Endothelial cell of umbilical vein (primary cell): ENCODE data around the gene C1QC. TPM values are rescaled to one million over a fixed set of nuclear protein-coding genes. Genes with fewer than 3 reads are reported as not detected.

Experiments used
- BruUV-seq: library from RNA; stranded (reverse); fragments of 400-500 nt; replicated peaks from 2 replicates; lab custom pipeline; 2021; lab: Mats Ljungman, UMichigan
- CTCF ChIA-PET: fragments of 300-600, 350-600 bp; sonication (Branson Sonifier 250); formaldehyde crosslinking; loops from one replicate; lab custom pipeline; 2021; ENCODE audit warnings: antibody characterized with exemption, inconsistent platforms; lab: Charles Lee
- POLR2A ChIA-PET: fragments of 300-600, 350-600 bp; sonication (Branson Sonifier 250); formaldehyde crosslinking; loops from one replicate; lab custom pipeline; 2021; ENCODE audit warnings: antibody characterized with exemption, inconsistent platforms; lab: Charles Lee
- DNase-seq: peaks from one replicate; pipeline ENCODE4 v3.0.0-alpha.2; 2011; ENCODE audit warnings: low read depth, low spot score
- FAIRE-seq: peaks from 2 replicates; lab custom pipeline; 2011; peaks lifted over from hg19 to GRCh38; lab: Jason Lieb, UNC
- H2AFZ ChIP-seq: 2 replicates; pipeline ENCODE4 v1.6.0; 2012; ENCODE audit warnings: low read depth, low read length, control low read depth, inconsistent platforms
- H3K27ac ChIP-seq: 2 replicates; pipeline ENCODE4 v1.5.1; 2011; ENCODE audit warnings: low read depth, mild to moderate bottlenecking, control low read depth, low read length, moderate library complexity; ENCODE audit not compliant: insufficient read depth
- H3K27me3 ChIP-seq, 2 experiments: 2 replicates each; pipeline versions ENCODE4 v1.6.0 to v1.6.1; 2011; ENCODE audit warnings: low read length in 2 of 2, mixed read lengths in 1 of 2; ENCODE audit not compliant: control insufficient read depth in 2 of 2, insufficient read depth in 2 of 2
- H3K36me3 ChIP-seq, 2 experiments: 2 replicates in 1 of 2; 3 replicates in 1 of 2; pipeline ENCODE4 v1.5.1; 2011; ENCODE audit warnings: low read length in 2 of 2, mild to moderate bottlenecking in 1 of 2, moderate library complexity in 1 of 2; ENCODE audit not compliant: control insufficient read depth in 2 of 2, insufficient read depth in 2 of 2; ENCODE audit errors: extremely low read depth in 1 of 2
- H3K4me1 ChIP-seq: 3 replicates; pipeline ENCODE4 v1.5.1; 2011; ENCODE audit warnings: mild to moderate bottlenecking, low read length; ENCODE audit not compliant: control insufficient read depth, insufficient read depth; ENCODE audit errors: extremely low read depth
- H3K4me2 ChIP-seq: 2 replicates; pipeline ENCODE4 v1.6.1; 2011; ENCODE audit warnings: low read length, control low read depth, mixed read lengths; ENCODE audit not compliant: insufficient read depth
- H3K4me3 ChIP-seq, 3 experiments: fragments of 200-600 bp in 1 of 3; sonication (generic), shearing (Covaris generic) in 1 of 3; replicated peaks in 1 of 3; 2 replicates each; pipeline ENCODE4 v1.5.1; 2011 to 2016; ENCODE audit warnings: control low read depth in 3 of 3, low read length in 3 of 3, mild to moderate bottlenecking in 2 of 3, inconsistent platforms in 1 of 3, low read depth in 1 of 3, moderate library complexity in 1 of 3; ENCODE audit not compliant: insufficient read depth in 1 of 3
- H3K79me2 ChIP-seq: 2 replicates; pipeline ENCODE4 v1.6.0; 2012; ENCODE audit warnings: low read length, inconsistent platforms; ENCODE audit not compliant: control insufficient read depth, insufficient read depth
- H3K9ac ChIP-seq: replicated peaks from 2 replicates; pipeline ENCODE3; 2011; ENCODE audit warnings: low read length, control low read depth; ENCODE audit not compliant: insufficient read depth; ENCODE audit errors: extremely low read depth
- H3K9me1 ChIP-seq: replicated peaks from 3 replicates; pipeline ENCODE4 v1.6.0; 2011; ENCODE audit warnings: mild to moderate bottlenecking, low read length; ENCODE audit not compliant: control insufficient read depth, insufficient read depth; ENCODE audit errors: extremely low read depth
- H3K9me3 ChIP-seq: replicated peaks from 2 replicates; pipeline ENCODE4 v1.5.1; 2012; ENCODE audit warnings: low read length, inconsistent platforms; ENCODE audit not compliant: control insufficient read depth, insufficient read depth
- H4K20me1 ChIP-seq: replicated peaks from 2 replicates; pipeline ENCODE3; 2011; ENCODE audit warnings: mild to moderate bottlenecking, low read length; ENCODE audit not compliant: control insufficient read depth, insufficient read depth; ENCODE audit errors: extremely low read depth
- CTCF ChIP-seq, 2 donors: IDR thresholded peaks; 1 replicate in 1 of 2; 2 replicates in 1 of 2; pipeline ENCODE4 v1.5.1; 2011; ENCODE audit warnings: low read length in 2 of 2, mild to moderate bottlenecking in 2 of 2, moderate library complexity in 2 of 2, control low read depth in 1 of 2, inconsistent platforms in 1 of 2, low read depth in 1 of 2; ENCODE audit not compliant: insufficient read depth in 1 of 2; ENCODE audit errors: extremely low read depth in 1 of 2
- EZH2 ChIP-seq: IDR thresholded peaks from 2 replicates; pipeline ENCODE4 v1.6.1; 2012; ENCODE audit warnings: borderline replicate concordance, low read depth, mild to moderate bottlenecking, moderate library complexity, low read length, inconsistent platforms; ENCODE audit not compliant: severe bottlenecking
- FOS ChIP-seq: IDR thresholded peaks from 2 replicates; pipeline ENCODE4 v1.6.1; 2011; ENCODE audit warnings: mild to moderate bottlenecking, low read length, moderate library complexity, borderline replicate concordance; ENCODE audit not compliant: insufficient read depth
- GATA2 ChIP-seq: IDR thresholded peaks from 2 replicates; pipeline ENCODE4 v1.7.0; 2011; ENCODE audit warnings: low read depth, mild to moderate bottlenecking, moderate library complexity, mixed read lengths, low read length; ENCODE audit not compliant: insufficient read length, insufficient read depth
- JUN ChIP-seq: IDR thresholded peaks from 2 replicates; pipeline ENCODE4 v1.6.1; 2011; ENCODE audit warnings: borderline replicate concordance, low read depth; ENCODE audit not compliant: insufficient read length, insufficient read depth
- MAX ChIP-seq: IDR thresholded peaks from 2 replicates; pipeline ENCODE4 v1.6.1; 2011; ENCODE audit not compliant: insufficient read depth, insufficient read length
- MYC ChIP-seq: IDR thresholded peaks from one replicate; pipeline ENCODE4 v1.6.1; 2011; ENCODE audit warnings: mild to moderate bottlenecking, low read depth, low read length
- POLR2A ChIP-seq: IDR thresholded peaks from 2 replicates; pipeline ENCODE4 v1.6.1; 2012; ENCODE audit warnings: low read depth, mild to moderate bottlenecking, control low read depth, low read length
- POLR2AphosphoS5 ChIP-seq: IDR thresholded peaks from 2 replicates; pipeline ENCODE4 v1.6.1; 2012; ENCODE audit warnings: low read depth, mild to moderate bottlenecking, control low read depth, low read length, moderate library complexity; ENCODE audit not compliant: insufficient read depth
- dilution Hi-C: fragments of 300-500 bp; cut with MboI; formaldehyde crosslinking; loops from one replicate; pipeline ENCODE4 v1.15.0; 2019; ENCODE audit warnings: low sequenced_read_pairs; ENCODE audit not compliant: extremely low pct_ligation_motif_present
- intact Hi-C: fragments of 100-400 bp; cut with micrococcal nuclease; formaldehyde crosslinking; loops from one replicate; pipeline ENCODE4 v1.10.0; 2022
- polyA plus RNA-seq, 4 experiments: library from polyadenylated mRNA; depleted of rRNA in 3 of 4; stranded (reverse) in 3 of 4; unstranded in 1 of 4; fragments of >200 nt; gene quantifications; 2 replicates each; pipeline versions ENCODE4 v1.2.1 to v1.2.3, GENCODE V29; 2011 to 2012; ENCODE audit warnings: missing spikeins in 1 of 4
- total RNA-seq: library from RNA; stranded (reverse); gene quantifications from 2 replicates; pipeline ENCODE4 v1.2.3, GENCODE V29; 2021

Gene C1QC
- total and polyA plus RNA-seq, 2 donors (not counting 3 experiments of a cell fraction or from before 2014, with no cell fraction given) = not detected

GRCh38 chr1:22689505-22689904, 46.1 kb downstream of the C1QC start:
- no peak for FAIRE-seq
- H3K9ac ChIP-seq = no peak overlapping the region
- H3K4me3 ChIP-seq = no peak overlapping the region
- H3K4me1 ChIP-seq = peaks cover 6% of the 10 kb centered on the region
- no peak for DNase-seq
- H2AFZ ChIP-seq = peak overlapping the region; percentile 9
- BruUV-seq = no TSS peak
- H3K27me3 ChIP-seq = peaks cover 3 to 4% of the 10 kb centered on the region in 2 experiments
- dilution Hi-C loops = no loop called here
- no peak overlapping the region for H3K27ac ChIP-seq
- H3K36me3 ChIP-seq = no peaks in the 10 kb centered on the region
- H3K9me3 ChIP-seq = no peaks in the 10 kb centered on the region
- ChIA-PET POLR2A (no interaction called here), CTCF (interaction anchor here (0.6 to 1.7 kb wide), 7 partner anchors 10 to 199 kb away, joined by 3 to 9 read pairs (median 4); no protein-coding TSS in a partner anchor)
- H3K4me2 ChIP-seq = no peak overlapping the region
- TF ChIP-seq POLR2AphosphoS5 (peak; percentile 19), JUN (no peak)
- H3K9me1 ChIP-seq = no peaks in the 10 kb centered on the region
- no peaks in the 10 kb centered on the region for H4K20me1 ChIP-seq
- intact Hi-C loops = no loop called here
- H3K79me2 ChIP-seq = no peaks in the 10 kb centered on the region

- H3K9me1 ChIP-seq = no peaks in the 10 kb centered on the region
- H3K36me3 ChIP-seq = no peaks in the 10 kb centered on the region
- CTCF ChIA-PET = interaction anchor here (0.9 to 2.4 kb wide), 5 partner anchors 12 to 239 kb away, joined by 3 to 17 read pairs (median 5); no protein-coding TSS in a partner anchor
- H3K9ac ChIP-seq = no peak overlapping the region
- no peak for DNase-seq
- intact Hi-C loops (no loop called here), dilution Hi-C loops (no loop called here)
- H3K4me2 ChIP-seq = no peak overlapping the region
- H2AFZ ChIP-seq = no peak overlapping the region
- H3K27ac ChIP-seq = no peak overlapping the region
- no peak overlapping the region for H3K4me3 ChIP-seq
- no peak for FAIRE-seq
- no TSS peak for BruUV-seq
- no peaks in the 10 kb centered on the region for H3K9me3 ChIP-seq
- POLR2A ChIA-PET = no interaction called here
- peaks cover 6% of the 10 kb centered on the region for H3K4me1 ChIP-seq
- TF ChIP-seq GATA2 (no peak), POLR2A (no peak), MAX (no peak), EZH2 (no peak), MYC (no peak), CTCF (IDR thresholded peaks at IDR 0.05; ENCODE audit: extremely low read depth in 1 of 2, insufficient read depth in 1 of 2, low read depth in 1 of 2, low read length in 2 of 2) (no peak), FOS (no peak), JUN (no peak), POLR2AphosphoS5 (no peak)
- no peaks in the 10 kb centered on the region for H3K79me2 ChIP-seq
- no peaks in the 10 kb centered on the region for H4K20me1 ChIP-seq
- H3K27me3 ChIP-seq = peaks cover 0 to 4% of the 10 kb centered on the region in 2 experiments
Observed at GRCh38 chr1:22691031-22691753, 47.8 kb downstream of the C1QC start.
